Ishikawa (cell line): ENCODE measurements around the gene DMRTB1.

Experiments
- RAD21 ChIP-seq: IDR thresholded peaks from 2 replicates; pipeline ENCODE4 v1.6.1; 2012; ENCODE audit warnings: low read depth
- TAF1 ChIP-seq: IDR thresholded peaks from 2 replicates; pipeline ENCODE4 v1.6.1; 2012; ENCODE audit warnings: low read depth, mild to moderate bottlenecking
- ZBTB7A ChIP-seq: IDR thresholded peaks from 2 replicates; pipeline ENCODE4 v1.6.1; 2012; ENCODE audit warnings: low read depth

DNA sequence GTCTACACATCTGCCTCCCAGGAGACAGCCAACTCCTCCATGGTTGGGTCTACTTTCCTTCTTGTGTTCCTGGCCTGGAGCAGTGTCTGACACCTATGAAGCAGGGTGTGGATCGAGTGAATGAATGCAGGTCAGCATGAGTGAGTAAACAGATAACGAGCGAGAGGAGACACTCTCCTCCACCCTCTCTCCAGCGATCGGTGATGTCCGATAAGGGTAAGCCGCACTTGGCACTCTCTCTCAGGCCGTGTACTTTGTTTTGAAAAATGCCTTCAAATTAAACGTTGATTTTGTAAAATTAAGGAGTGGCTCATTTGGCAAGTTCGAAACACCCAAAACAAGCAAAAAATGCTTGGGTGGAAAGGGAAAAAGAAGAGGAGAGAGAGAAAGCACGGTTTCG lies 43.8 kb upstream of the DMRTB1 start:
- TF ChIP-seq TAF1 (no peak), RAD21 (no peak), ZBTB7A (no peak)
